OCI-LY1 (cell line): ENCODE results near the gene SLC39A11.

Experiments used
- H2AFZ ChIP-seq: fragments of 200-600 bp; sonication (generic), shearing (Covaris generic); 2 replicates; pipeline ENCODE4 v1.6.0; 2014; ENCODE audit warnings: antibody characterized with exemption, mild to moderate bottlenecking, low read length
- H3F3A ChIP-seq: fragments of 200-600 bp; sonication (generic), shearing (Covaris generic); 2 replicates; pipeline ENCODE4 v1.6.0; 2014; ENCODE audit warnings: mild to moderate bottlenecking, antibody characterized with exemption, low read length, moderate library complexity; ENCODE audit not compliant: insufficient read depth
- H3K27ac ChIP-seq: fragments of 200-600 bp; sonication (generic); 2 replicates; pipeline ENCODE4 v1.5.1; 2014; ENCODE audit warnings: low read length, mixed run types, mild to moderate bottlenecking, low read depth; ENCODE audit not compliant: poor library complexity, severe bottlenecking
- H3K27me3 ChIP-seq: fragments of 200-600 bp; sonication (generic); 2 replicates; pipeline ENCODE4 v1.6.0; 2014; ENCODE audit warnings: antibody characterized with exemption, mild to moderate bottlenecking, low read length, moderate library complexity; ENCODE audit not compliant: insufficient read depth
- H3K36me3 ChIP-seq: fragments of 200-600 bp; sonication (generic); 2 replicates; pipeline ENCODE4 v1.6.1; 2014; ENCODE audit warnings: mild to moderate bottlenecking, antibody characterized with exemption, low read length, moderate library complexity, mixed read lengths; ENCODE audit not compliant: insufficient read depth
- H3K4me1 ChIP-seq: fragments of 200-600 bp; sonication (generic); 2 replicates; pipeline ENCODE4 v1.5.1; 2014; ENCODE audit warnings: mild to moderate bottlenecking, low read length, moderate library complexity; ENCODE audit not compliant: insufficient read depth, severe bottlenecking
- H3K4me2 ChIP-seq: fragments of 200-600 bp; sonication (generic), shearing (Covaris generic); 2 replicates; pipeline ENCODE4 v1.6.1; 2014; ENCODE audit warnings: low read length
- H3K4me3 ChIP-seq: fragments of 200-600 bp; sonication (generic); 2 replicates; pipeline ENCODE4 v1.5.1; 2014; ENCODE audit warnings: low read length, low read depth, mild to moderate bottlenecking, mixed read lengths; ENCODE audit not compliant: poor library complexity, severe bottlenecking
- H3K79me2 ChIP-seq: fragments of 200-600 bp; shearing (Covaris generic); 2 replicates; pipeline ENCODE4 v1.6.1; 2016; ENCODE audit warnings: mixed run types, low read length, mixed read lengths; ENCODE audit not compliant: insufficient read depth
- H3K9ac ChIP-seq: fragments of 200-600 bp; sonication (generic), shearing (Covaris generic); 2 replicates; pipeline ENCODE4 v1.6.1; 2014; ENCODE audit warnings: mild to moderate bottlenecking, low read length, mixed read lengths
- H3K9me2 ChIP-seq: fragments of 200-600 bp; sonication (generic), shearing (Covaris generic); 2 replicates; pipeline ENCODE4 v1.6.1; 2014; ENCODE audit warnings: low read depth, mild to moderate bottlenecking, low read length, mixed read lengths
- H3K9me3 ChIP-seq: fragments of 200-600 bp; shearing (Covaris generic); 2 replicates; pipeline ENCODE4 v1.6.1; 2014; ENCODE audit warnings: low read length, mixed read lengths
- H4K20me1 ChIP-seq: fragments of 200-600 bp; sonication (generic), shearing (Covaris generic); 2 replicates; pipeline ENCODE4 v1.6.0; 2016; ENCODE audit warnings: mild to moderate bottlenecking, low read length; ENCODE audit not compliant: insufficient read depth
- CTCF ChIP-seq: fragments of 200-600 bp; sonication (generic), shearing (Covaris generic); IDR thresholded peaks from 2 replicates; pipeline ENCODE4 v1.5.1; 2017; ENCODE audit warnings: mild to moderate bottlenecking, antibody characterized with exemption, low read length, moderate library complexity, mixed read lengths
- EZH2 ChIP-seq: fragments of 200-600 bp; sonication (generic), shearing (Covaris generic); IDR thresholded peaks from 2 replicates; pipeline ENCODE4 v1.8.0; 2017; ENCODE audit warnings: borderline replicate concordance, mixed run types, mild to moderate bottlenecking, antibody characterized with exemption, low read length, moderate library complexity, mixed read lengths

The SLC39A11 gene

GRCh38 chr17:72870367-72870985 is 222.0 kb downstream of the SLC39A11 start:
- H3K36me3 ChIP-seq = no peaks in the 10 kb centered on the region
- no peak overlapping the region for H2AFZ ChIP-seq
- no peaks in the 10 kb centered on the region for H3K4me1 ChIP-seq
- no peak overlapping the region for H3K9ac ChIP-seq
- H3K27me3 ChIP-seq = no peaks in the 10 kb centered on the region
- no peaks in the 10 kb centered on the region for H3K9me3 ChIP-seq
- H3F3A ChIP-seq = no peaks in the 10 kb centered on the region
- TF ChIP-seq CTCF (no peak), EZH2 (no peak)
- no peak overlapping the region for H3K4me2 ChIP-seq
- no peaks in the 10 kb centered on the region for H3K79me2 ChIP-seq
- no peak overlapping the region for H3K27ac ChIP-seq
- no peaks in the 10 kb centered on the region for H3K9me2 ChIP-seq
- H4K20me1 ChIP-seq = no peaks in the 10 kb centered on the region
- no peak overlapping the region for H3K4me3 ChIP-seq

GRCh38 chr17:72869630-72870029 is 222.9 kb downstream of the SLC39A11 start:
- Histone ChIP-seq H2AFZ (no peak overlapping the region), H3K9me2 (no peaks in the 10 kb centered on the region), H3K27ac (no peak overlapping the region), H3K4me2 (no peak overlapping the region), H3K4me3 (no peak overlapping the region), H3K9ac (no peak overlapping the region), H4K20me1 (no peaks in the 10 kb centered on the region), H3K4me1 (no peaks in the 10 kb centered on the region), H3K36me3 (no peaks in the 10 kb centered on the region), H3F3A (no peaks in the 10 kb centered on the region), H3K9me3 (no peaks in the 10 kb centered on the region), H3K27me3 (no peaks in the 10 kb centered on the region), H3K79me2 (no peaks in the 10 kb centered on the region)
- TF ChIP-seq CTCF = no peak
- TF ChIP-seq EZH2 = no peak

GRCh38 chr17:72865954-72866353 is 226.5 kb downstream of the SLC39A11 start:
- Histone ChIP-seq H2AFZ (no peak overlapping the region), H3K36me3 (no peaks in the 10 kb centered on the region), H3K79me2 (no peaks in the 10 kb centered on the region), H3K4me3 (no peak overlapping the region), H3K27ac (no peak overlapping the region), H3K27me3 (no peaks in the 10 kb centered on the region), H3K9me3 (no peaks in the 10 kb centered on the region), H3F3A (no peaks in the 10 kb centered on the region), H3K4me2 (no peak overlapping the region), H3K9me2 (no peaks in the 10 kb centered on the region), H4K20me1 (no peaks in the 10 kb centered on the region), H3K4me1 (no peaks in the 10 kb centered on the region), H3K9ac (no peak overlapping the region)
- TF ChIP-seq EZH2 = no peak
- no peak for TF ChIP-seq CTCF
